WTC11 (cell line): ENCODE data around the gene ZNF789. TPM values are rescaled to one million over a fixed set of nuclear protein-coding genes. Genes with fewer than 3 reads are reported as not detected.
A peak's percentile ranks its signal among the peaks of the same experiment; 100 is the strongest.

Source experiments
- ATAC-seq: fragments of 200-7000 bp; cut with Tn5 transposase; 2 replicates; pipeline ENCODE4 v1.10.0; 2021; ENCODE audit warnings: mild to moderate bottlenecking, moderate library complexity
- CTCF ChIA-PET: fragments of 300-600 bp; sonication (Branson Sonifier 250); formaldehyde crosslinking; loops from one replicate; lab custom pipeline; 2021; ENCODE audit warnings: antibody characterized with exemption; lab: Charles Lee
- POLR2A ChIA-PET: fragments of 350-600 bp; sonication (Branson Sonifier 250); formaldehyde crosslinking; loops from one replicate; lab custom pipeline; 2021; ENCODE audit warnings: antibody characterized with exemption; lab: Charles Lee
- DNase-seq: peaks from one replicate; pipeline ENCODE4 v3.0.0; 2021; ENCODE audit warnings: low spot score
- H3K27ac Mint-ChIP-seq: 2 replicates; pipeline ENCODE4 v1.8.0; 2021; ENCODE audit warnings: mixed read lengths
- H3K27me3 Mint-ChIP-seq: 2 replicates; pipeline ENCODE4 v1.8.0; 2021; ENCODE audit warnings: low read depth, mild to moderate bottlenecking, moderate library complexity, mixed read lengths
- H3K36me3 Mint-ChIP-seq: 2 replicates; pipeline ENCODE4 v1.8.0; 2021; ENCODE audit warnings: mixed read lengths
- H3K4me1 Mint-ChIP-seq: 2 replicates; pipeline ENCODE4 v1.8.0; 2022; ENCODE audit warnings: mixed read lengths
- H3K4me3 Mint-ChIP-seq: 2 replicates; pipeline ENCODE4 v1.8.0; 2021; ENCODE audit warnings: mild to moderate bottlenecking, moderate library complexity, mixed read lengths
- H3K9me3 Mint-ChIP-seq: 2 replicates; pipeline ENCODE4 v1.8.0; 2021; ENCODE audit warnings: mixed read lengths
- AR ChIP-seq: fragments of 250-450 bp; sonication (Bioruptor Pico); IDR thresholded peaks from 2 replicates; pipeline ENCODE4 v1.9.0; 2021; ENCODE audit warnings: mild to moderate bottlenecking
- ATF6 ChIP-seq: sonication (generic); formaldehyde crosslinking; IDR thresholded peaks from 2 replicates; pipeline ENCODE4 v1.8.1; 2023; ENCODE audit warnings: mild to moderate bottlenecking, missing genetic modification reagents
- CREB1 ChIP-seq: sonication (generic); formaldehyde crosslinking; IDR thresholded peaks from 2 replicates; pipeline ENCODE4 v1.8.0; 2023; ENCODE audit warnings: mild to moderate bottlenecking, missing genetic modification reagents
- ELF4 ChIP-seq: sonication (generic); formaldehyde crosslinking; IDR thresholded peaks from 2 replicates; pipeline ENCODE4 v1.8.1; 2022; ENCODE audit warnings: low read depth, mild to moderate bottlenecking, moderate library complexity, missing genetic modification reagents
- ETV6 ChIP-seq: sonication (generic); formaldehyde crosslinking; IDR thresholded peaks from 2 replicates; pipeline ENCODE4 v1.8.1; 2022; ENCODE audit warnings: mild to moderate bottlenecking, missing genetic modification reagents
- FOXP4 ChIP-seq: sonication (generic); formaldehyde crosslinking; IDR thresholded peaks from 2 replicates; pipeline ENCODE4 v1.8.0; 2022; ENCODE audit warnings: mild to moderate bottlenecking, missing genetic modification reagents
- GRHL2 ChIP-seq: fragments of 250-450 bp; sonication (Bioruptor Pico); IDR thresholded peaks from 2 replicates; pipeline ENCODE4 v1.8.0; 2022; ENCODE audit warnings: mild to moderate bottlenecking, moderate library complexity; ENCODE audit not compliant: insufficient replicate concordance, severe bottlenecking
- HMGXB4 ChIP-seq: sonication (generic); formaldehyde crosslinking; IDR thresholded peaks from 2 replicates; pipeline ENCODE4 v1.8.1; 2023; ENCODE audit warnings: mild to moderate bottlenecking, moderate library complexity, missing genetic modification reagents
- IRF2 ChIP-seq: sonication (generic); formaldehyde crosslinking; IDR thresholded peaks from 2 replicates; pipeline ENCODE4 v1.8.0; 2022; ENCODE audit warnings: low read depth, missing genetic modification reagents, borderline replicate concordance
- KAT7 ChIP-seq: sonication (generic); formaldehyde crosslinking; IDR thresholded peaks from 2 replicates; pipeline ENCODE4 v1.8.1; 2023; ENCODE audit warnings: missing genetic modification reagents, mild to moderate bottlenecking, borderline replicate concordance
- NFE2L1 ChIP-seq: sonication (generic); formaldehyde crosslinking; IDR thresholded peaks from 2 replicates; pipeline ENCODE4 v1.8.1; 2023; ENCODE audit warnings: missing genetic modification reagents
- NFYB ChIP-seq: sonication (generic); formaldehyde crosslinking; conservative IDR thresholded peaks from 2 replicates; pipeline ENCODE4 v1.8.0; 2022; ENCODE audit warnings: low read depth, missing genetic modification reagents
- OVOL2 ChIP-seq: fragments of 250-450 bp; sonication (Bioruptor Pico); IDR thresholded peaks from 2 replicates; pipeline ENCODE4 v1.9.0; 2021; ENCODE audit warnings: mild to moderate bottlenecking, borderline replicate concordance
- PRDM15 ChIP-seq: sonication (generic); formaldehyde crosslinking; IDR thresholded peaks from 2 replicates; pipeline ENCODE4 v1.8.0; 2022; ENCODE audit warnings: missing genetic modification reagents
- RELA ChIP-seq: sonication (generic); formaldehyde crosslinking; IDR thresholded peaks from 2 replicates; pipeline ENCODE4 v1.8.1; 2022; ENCODE audit warnings: missing genetic modification reagents, mild to moderate bottlenecking, borderline replicate concordance
- SP1 ChIP-seq: sonication (generic); formaldehyde crosslinking; conservative IDR thresholded peaks from 2 replicates; pipeline ENCODE4 v1.8.1; 2022; ENCODE audit warnings: missing genetic modification reagents
- ZBTB43 ChIP-seq: sonication (generic); formaldehyde crosslinking; IDR thresholded peaks from 2 replicates; pipeline ENCODE4 v1.8.1; 2023; ENCODE audit warnings: mild to moderate bottlenecking, missing genetic modification reagents
- ZNF396 ChIP-seq: fragments of 250-450 bp; sonication (Bioruptor Pico); IDR thresholded peaks from 2 replicates; pipeline ENCODE4 v1.8.0; 2021; ENCODE audit warnings: mild to moderate bottlenecking, moderate library complexity, borderline replicate concordance
- ZNF425 ChIP-seq: fragments of 250-450 bp; sonication (Bioruptor Pico); conservative IDR thresholded peaks from 2 replicates; pipeline ENCODE4 v1.9.0; 2021; ENCODE audit warnings: mild to moderate bottlenecking
- total RNA-seq: library from RNA; stranded (reverse); gene quantifications from 3 replicates; pipeline ENCODE4 v1.2.3, GENCODE V29; 2021

The ZNF789 gene
- total RNA-seq, 1 experiment from 2014 or later = 14.0 TPM

GRCh38 chr7:99489235-99489634, 16.5 kb downstream of the ZNF789 start:
- H3K4me1 Mint-ChIP-seq = no peaks in the 10 kb centered on the region
- no peaks in the 10 kb centered on the region for H3K27me3 Mint-ChIP-seq
- no peak for DNase-seq
- H3K9me3 Mint-ChIP-seq = peaks cover 15% of the 10 kb centered on the region
- no peak overlapping the region for H3K4me3 Mint-ChIP-seq
- peaks cover 21% of the 10 kb centered on the region for H3K36me3 Mint-ChIP-seq
- TF ChIP-seq ZNF396 (no peak), OVOL2 (CRISPR knock-in tag) (no peak), NFYB (CRISPR knock-in tag) (no peak), ZBTB43 (CRISPR knock-in tag) (no peak), KAT7 (CRISPR knock-in tag) (no peak), ATF6 (CRISPR knock-in tag) (no peak), ELF4 (CRISPR knock-in tag) (no peak), ZNF425 (CRISPR knock-in tag) (no peak), ETV6 (CRISPR knock-in tag) (no peak), AR (CRISPR knock-in tag) (no peak), FOXP4 (CRISPR knock-in tag) (no peak), NFE2L1 (no peak), HMGXB4 (CRISPR knock-in tag) (no peak), IRF2 (CRISPR knock-in tag) (no peak), GRHL2 (CRISPR knock-in tag) (no peak), CREB1 (no peak), RELA (no peak), PRDM15 (CRISPR knock-in tag) (no peak), SP1 (no peak)
- no peak overlapping the region for H3K27ac Mint-ChIP-seq
- ChIA-PET POLR2A (interaction anchor here (0.7 kb wide), 1 partner anchor 168 kb away, joined by 5 read pairs; no protein-coding TSS in a partner anchor), CTCF (interaction anchor here (0.6 kb wide), 1 partner anchor 74 kb away, joined by 3 read pairs; no protein-coding TSS in a partner anchor)
- peak; percentile 81 for ATAC-seq
